SK-N-MC (cell line): ENCODE measurements around the gene CTTNBP2NL.
"Not testable (repeated sequence)": the region's sequence is repeated elsewhere in the genome, so short reads cannot be mapped to it uniquely, and the experiment has no call there.

Experiments
- EZH2 ChIP-seq: fragments of 200-600 bp; sonication (generic); IDR thresholded peaks from one replicate; pipeline ENCODE4 v1.6.1; 2017; ENCODE audit warnings: antibody characterized with exemption
- POLR2AphosphoS5 ChIP-seq: IDR thresholded peaks from 2 replicates; pipeline ENCODE4 v1.6.1; 2012; ENCODE audit warnings: mild to moderate bottlenecking, low read depth, low read length, borderline replicate concordance

GRCh38 chr1:112487686-112488085, 91.7 kb downstream of the CTTNBP2NL start:
- not testable (repeated sequence) for TF ChIP-seq POLR2AphosphoS5, EZH2
